ENCODE data around the gene NHLH2. TPM values are rescaled to one million over a fixed set of nuclear protein-coding genes. Genes with fewer than 3 reads are reported as not detected.

Gene NHLH2
- total and polyA plus RNA-seq, 8 donors, result 0.03 to 0.12 (median 0.06) TPM; not detected in 5

- Histone ChIP-seq H3K4me1 (peaks cover 7 to 15% (median 13%) of the 10 kb centered on the region in 3 donors), H3K27ac (no peak overlapping the region), H3K36me3 (no peaks in the 10 kb centered on the region), H3K9me3 (no peaks in the 10 kb centered on the region), H3K4me3 (peak overlapping the region; percentile 10 to 43 (median 22)), H3K27me3 (peaks cover 0 to 53% (median 31%) of the 10 kb centered on the region in 4 donors)
- DNase-seq (peak in 5 of 6 donors; percentile 22 to 77 (median 43)), ATAC-seq (peak; percentile 60 to 80 (median 70)), FAIRE-seq (no peak)
- TF ChIP-seq, protein P1, sequence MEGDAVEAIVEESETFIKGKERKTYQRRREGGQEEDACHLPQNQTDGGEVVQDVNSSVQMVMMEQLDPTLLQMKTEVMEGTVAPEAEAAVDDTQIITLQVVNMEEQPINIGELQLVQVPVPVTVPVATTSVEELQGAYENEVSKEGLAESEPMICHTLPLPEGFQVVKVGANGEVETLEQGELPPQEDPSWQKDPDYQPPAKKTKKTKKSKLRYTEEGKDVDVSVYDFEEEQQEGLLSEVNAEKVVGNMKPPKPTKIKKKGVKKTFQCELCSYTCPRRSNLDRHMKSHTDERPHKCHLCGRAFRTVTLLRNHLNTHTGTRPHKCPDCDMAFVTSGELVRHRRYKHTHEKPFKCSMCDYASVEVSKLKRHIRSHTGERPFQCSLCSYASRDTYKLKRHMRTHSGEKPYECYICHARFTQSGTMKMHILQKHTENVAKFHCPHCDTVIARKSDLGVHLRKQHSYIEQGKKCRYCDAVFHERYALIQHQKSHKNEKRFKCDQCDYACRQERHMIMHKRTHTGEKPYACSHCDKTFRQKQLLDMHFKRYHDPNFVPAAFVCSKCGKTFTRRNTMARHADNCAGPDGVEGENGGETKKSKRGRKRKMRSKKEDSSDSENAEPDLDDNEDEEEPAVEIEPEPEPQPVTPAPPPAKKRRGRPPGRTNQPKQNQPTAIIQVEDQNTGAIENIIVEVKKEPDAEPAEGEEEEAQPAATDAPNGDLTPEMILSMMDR (IDR thresholded peaks at IDR 0.05), result no peak
- intact Hi-C loops (cut with DNase I), result no loop called here
- WGBS, 2 donors, result 2% methylated on average over 40 to 49 of the region's 49 CpGs
Observed at GRCh38 chr1:115839029-115839678, 1.8 kb downstream of the NHLH2 start.

DNA sequence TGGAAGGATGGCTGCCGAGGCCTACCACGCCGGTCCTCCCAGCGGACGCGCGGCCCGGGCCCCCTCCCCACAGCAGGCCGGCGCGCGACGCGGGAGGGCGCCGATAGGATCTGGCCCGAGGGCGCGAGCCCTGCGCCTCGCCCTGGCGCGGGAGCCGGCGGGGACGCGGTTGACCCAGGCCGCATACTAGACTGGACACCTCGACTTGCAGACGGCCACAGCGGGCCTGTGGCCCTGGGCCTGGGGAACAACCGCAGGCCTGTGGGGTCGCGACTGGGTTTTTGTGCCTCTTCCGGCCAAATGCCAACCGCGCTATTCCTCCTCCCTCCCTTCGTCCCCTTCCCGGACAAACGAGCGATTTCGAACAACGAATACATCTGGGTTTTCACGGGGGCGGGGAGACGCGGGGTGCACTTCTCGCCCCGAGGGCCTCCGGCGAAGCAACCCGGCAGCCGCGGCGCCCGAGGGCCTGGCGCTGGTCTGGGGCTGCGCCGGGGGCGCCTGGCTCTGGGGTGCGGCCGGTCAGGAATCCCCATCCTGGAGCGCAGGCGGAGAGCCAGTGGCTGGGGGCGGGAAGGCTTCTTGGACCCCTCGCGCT is 2.4 kb downstream of the NHLH2 start:
- ATAC-seq (peak; percentile 32 to 64 (median 46)), FAIRE-seq (no peak), DNase-seq (peak in 3 of 6 donors; percentile 19 to 64 (median 63))
- 3 to 5% methylated on average over 66 to 67 of the region's 67 CpGs for WGBS, 2 donors
- Histone ChIP-seq H3K4me1 (peaks cover 7 to 15% (median 13%) of the 10 kb centered on the region in 3 donors), H3K36me3 (no peaks in the 10 kb centered on the region), H3K9me3 (no peaks in the 10 kb centered on the region), H3K4me3 (peak overlapping the region in 2 of 4 donors; percentile 32 to 43), H3K27ac (no peak overlapping the region), H3K27me3 (peaks cover 0 to 53% (median 30%) of the 10 kb centered on the region in 4 donors)
- intact Hi-C loops (cut with DNase I), result no loop called here
- TF ChIP-seq, protein P1 (IDR thresholded peaks at IDR 0.05), result no peak

- Histone ChIP-seq H3K27ac (no peak overlapping the region), H3K27me3 (peaks cover 0 to 51% (median 28%) of the 10 kb centered on the region in 4 donors), H3K36me3 (no peaks in the 10 kb centered on the region), H3K4me1 (peaks cover 7 to 15% (median 13%) of the 10 kb centered on the region in 3 donors), H3K4me3 (peak overlapping the region in 2 of 4 donors; percentile 32 to 43), H3K9me3 (no peaks in the 10 kb centered on the region)
- TF ChIP-seq, protein P1 (IDR thresholded peaks at IDR 0.05), result no peak
- peak in 3 of 6 donors; percentile 17 to 80 (median 56) for DNase-seq
- WGBS, 2 donors, result 5 to 7% methylated on average over 70 to 80 of the region's 80 CpGs
- intact Hi-C loops (cut with DNase I), result no loop called here
- ATAC-seq, result peak in 3 of 4 donors; percentile 31 to 40 (median 40)
- no peak for FAIRE-seq
Observed at GRCh38 chr1:115837740-115838421, 3.0 kb downstream of the NHLH2 start.

DNA sequence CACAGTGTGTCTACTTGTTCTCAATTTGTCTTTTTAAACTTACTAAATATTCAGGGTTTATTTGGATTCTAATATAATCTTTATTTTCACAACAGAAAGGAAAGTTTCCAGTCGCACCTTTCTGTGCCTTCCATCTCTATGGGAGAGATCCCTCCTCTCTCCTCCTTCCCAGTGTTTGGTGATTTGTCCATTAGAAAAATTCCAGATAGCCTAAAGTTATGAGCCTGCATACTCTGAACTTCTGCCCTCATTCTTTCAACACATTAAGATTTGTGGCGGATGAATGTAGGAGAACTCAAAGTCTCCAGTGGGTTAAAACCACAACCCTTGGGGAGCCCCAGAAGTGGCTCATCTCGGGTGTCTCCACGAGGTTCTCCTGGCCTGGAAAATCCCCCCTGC is 3.6 kb downstream of the NHLH2 start:
- H3K27me3 ChIP-seq, result peaks cover 0 to 45% (median 28%) of the 10 kb centered on the region in 4 donors
- no peak overlapping the region for H3K4me3 ChIP-seq
- peaks cover 7 to 15% (median 13%) of the 10 kb centered on the region in 3 donors for H3K4me1 ChIP-seq
- DNase-seq (no peak), ATAC-seq (no peak), FAIRE-seq (no peak)
- 47 to 48% methylated on average over 4 of the region's 4 CpGs for WGBS, 2 donors
- no peaks in the 10 kb centered on the region for H3K36me3 ChIP-seq
- TF ChIP-seq, protein P1 (IDR thresholded peaks at IDR 0.05), result no peak
- no peak overlapping the region for H3K27ac ChIP-seq
- no peaks in the 10 kb centered on the region for H3K9me3 ChIP-seq
- intact Hi-C loops (cut with DNase I), result no loop called here
